DOHH2 (cell line): Measurements from ENCODE around the gene SYT7.
"Not testable (repeated sequence)": the region's sequence is repeated elsewhere in the genome, so short reads cannot be mapped to it uniquely, and the experiment has no call there.

Source experiments
- H3F3A ChIP-seq: fragments of 200-600 bp; sonication (generic), shearing (Covaris generic); 2 replicates; pipeline ENCODE4 v1.6.0; 2016; ENCODE audit warnings: antibody characterized with exemption, mild to moderate bottlenecking; ENCODE audit not compliant: control insufficient read depth, insufficient read depth
- H3K27ac ChIP-seq: fragments of 200-600 bp; sonication (generic); 2 replicates; pipeline ENCODE4 v1.5.1; 2014; ENCODE audit warnings: low read depth, mild to moderate bottlenecking, low read length, moderate library complexity
- H3K27me3 ChIP-seq: fragments of 200-600 bp; sonication (generic); 2 replicates; pipeline ENCODE4 v1.6.1; 2014; ENCODE audit warnings: mild to moderate bottlenecking, low read length, mixed read lengths; ENCODE audit not compliant: control insufficient read depth
- H3K36me3 ChIP-seq: fragments of 200-600 bp; sonication (generic); 2 replicates; pipeline ENCODE4 v1.6.1; 2014; ENCODE audit warnings: mild to moderate bottlenecking, low read length, moderate library complexity, mixed read lengths; ENCODE audit not compliant: control insufficient read depth
- H3K4me1 ChIP-seq: fragments of 200-600 bp; sonication (generic); 2 replicates; pipeline ENCODE4 v1.6.1; 2014; ENCODE audit warnings: mild to moderate bottlenecking, low read length, mixed read lengths; ENCODE audit not compliant: control insufficient read depth
- H3K4me2 ChIP-seq: fragments of 200-600 bp; sonication (generic); 2 replicates; pipeline ENCODE4 v1.6.0; 2014; ENCODE audit warnings: mild to moderate bottlenecking, low read length, moderate library complexity
- H3K4me3 ChIP-seq: fragments of 200-600 bp; sonication (generic); 2 replicates; pipeline ENCODE4 v1.5.1; 2014; ENCODE audit warnings: mild to moderate bottlenecking, low read length, mixed read lengths
- H3K79me2 ChIP-seq: fragments of 200-600 bp; sonication (generic); 2 replicates; pipeline ENCODE4 v1.6.1; 2014; ENCODE audit warnings: mild to moderate bottlenecking, low read length, mixed read lengths; ENCODE audit not compliant: control insufficient read depth
- H3K9me2 ChIP-seq: fragments of 200-600 bp; sonication (generic); replicated peaks from 2 replicates; pipeline ENCODE4 v1.6.1; 2014; ENCODE audit warnings: mild to moderate bottlenecking, low read length, mixed read lengths; ENCODE audit not compliant: control insufficient read depth
- H3K9me3 ChIP-seq: fragments of 200-600 bp; sonication (generic); 2 replicates; pipeline ENCODE4 v1.6.1; 2014; ENCODE audit warnings: antibody characterized with exemption, low read length, mixed read lengths; ENCODE audit not compliant: control insufficient read depth, insufficient read depth
- H4K20me1 ChIP-seq: fragments of 200-600 bp; sonication (generic); 2 replicates; pipeline ENCODE4 v1.6.0; 2014; ENCODE audit warnings: low read depth, mild to moderate bottlenecking, antibody characterized with exemption, low read length, moderate library complexity; ENCODE audit not compliant: control insufficient read depth, insufficient read depth
- CTCF ChIP-seq: fragments of 200-600 bp; sonication (generic); IDR thresholded peaks from one replicate; pipeline ENCODE4 v1.5.1; 2014; ENCODE audit warnings: antibody characterized with exemption, mild to moderate bottlenecking, low read depth, low read length; ENCODE audit not compliant: poor library complexity, severe bottlenecking
- EZH2phosphoT487 ChIP-seq: fragments of 200-600 bp; sonication (generic); IDR thresholded peaks from 2 replicates; pipeline ENCODE4 v1.6.1; 2017; ENCODE audit warnings: borderline replicate concordance, mild to moderate bottlenecking, antibody characterized with exemption, low read length, moderate library complexity, mixed read lengths

The SYT7 gene

GRCh38 chr11:61617515-61617914 is 36.6 kb upstream of the SYT7 start:
- H3K36me3 ChIP-seq: no peaks in the 10 kb centered on the region
- no peak overlapping the region for H3K27ac ChIP-seq
- H3K9me2 ChIP-seq: no peaks in the 10 kb centered on the region
- no peaks in the 10 kb centered on the region for H3K4me1 ChIP-seq
- H3K27me3 ChIP-seq: no peaks in the 10 kb centered on the region
- TF ChIP-seq EZH2phosphoT487 (no peak), CTCF (peak; percentile 14)
- H3K4me3 ChIP-seq: no peak overlapping the region
- no peaks in the 10 kb centered on the region for H3K79me2 ChIP-seq
- H3K4me2 ChIP-seq: no peak overlapping the region
- no peaks in the 10 kb centered on the region for H3F3A ChIP-seq
- no peaks in the 10 kb centered on the region for H4K20me1 ChIP-seq
- no peaks in the 10 kb centered on the region for H3K9me3 ChIP-seq

- no peak overlapping the region for H3K4me2 ChIP-seq
- H3K79me2 ChIP-seq: no peaks in the 10 kb centered on the region
- H3K9me3 ChIP-seq: no peaks in the 10 kb centered on the region
- TF ChIP-seq CTCF (no peak), EZH2phosphoT487 (no peak)
- no peaks in the 10 kb centered on the region for H3K27me3 ChIP-seq
- no peak overlapping the region for H3K27ac ChIP-seq
- no peaks in the 10 kb centered on the region for H3F3A ChIP-seq
- no peaks in the 10 kb centered on the region for H3K36me3 ChIP-seq
- no peaks in the 10 kb centered on the region for H3K9me2 ChIP-seq
- no peaks in the 10 kb centered on the region for H4K20me1 ChIP-seq
- H3K4me3 ChIP-seq: no peak overlapping the region
- H3K4me1 ChIP-seq: no peaks in the 10 kb centered on the region
Observed at GRCh38 chr11:61616434-61616833, 35.6 kb upstream of the SYT7 start.

- not testable (repeated sequence) for H3K9me2 ChIP-seq, H3K4me2 ChIP-seq, H4K20me1 ChIP-seq, H3K9me3 ChIP-seq, H3K27ac ChIP-seq, H3K27me3 ChIP-seq, H3F3A ChIP-seq, H3K4me3 ChIP-seq, H3K4me1 ChIP-seq, H3K36me3 ChIP-seq, H3K79me2 ChIP-seq
Observed at GRCh38 chr11:61614782-61615181, 33.9 kb upstream of the SYT7 start.

- Histone ChIP-seq H3F3A (no peaks in the 10 kb centered on the region), H3K27ac (no peak overlapping the region), H3K4me1 (no peaks in the 10 kb centered on the region), H3K9me3 (no peaks in the 10 kb centered on the region), H3K9me2 (no peaks in the 10 kb centered on the region), H3K4me3 (no peak overlapping the region), H3K27me3 (peaks cover 6% of the 10 kb centered on the region; the same call in 1 of the 2 replicates), H3K36me3 (no peaks in the 10 kb centered on the region), H3K79me2 (no peaks in the 10 kb centered on the region), H3K4me2 (no peak overlapping the region), H4K20me1 (no peaks in the 10 kb centered on the region)
- TF ChIP-seq CTCF (no peak), EZH2phosphoT487 (no peak)
Observed at GRCh38 chr11:61613870-61614269, 33.0 kb upstream of the SYT7 start.
